Natural killer cell (primary cell): ENCODE results near the gene SNAP47. TPM values are rescaled to one million over a fixed set of nuclear protein-coding genes. Genes with fewer than 3 reads are reported as not detected.

Experiments used
- ATAC-seq, 3 donors: fragments of 150-1000 bp in 2 of 3; fragments of 200-7000 bp in 1 of 3; cut with Tn5 transposase; 1 replicate in 1 of 3; 2 replicates in 2 of 3; pipeline ENCODE4 v1.10.0; 2021; ENCODE audit warnings: mild to moderate bottlenecking in 2 of 3, moderate library complexity in 2 of 3
- DNase-seq, 2 donors: peaks; one replicate each; pipeline versions ENCODE4 v3.0.0 to v3.0.0-alpha.2; 2013 to 2021; ENCODE audit warnings: mixed read lengths in 1 of 2
- H3K27ac ChIP-seq: one replicate; pipeline ENCODE4 v1.5.1; 2013; ENCODE audit warnings: mild to moderate bottlenecking, low read length
- H3K27me3 ChIP-seq: one replicate; pipeline ENCODE4 v1.6.1; 2013; ENCODE audit warnings: low read length; ENCODE audit not compliant: control insufficient read depth, insufficient read depth
- H3K36me3 ChIP-seq: one replicate; pipeline ENCODE4 v1.6.1; 2013; ENCODE audit warnings: low read length; ENCODE audit not compliant: control insufficient read depth, insufficient read depth
- H3K4me1 ChIP-seq: one replicate; pipeline ENCODE4 v1.6.1; 2013; ENCODE audit warnings: low read length; ENCODE audit not compliant: control insufficient read depth, insufficient read depth
- H3K4me3 ChIP-seq: one replicate; pipeline ENCODE4 v1.5.1; 2013; ENCODE audit warnings: low read length
- H3K9me3 ChIP-seq: one replicate; pipeline ENCODE4 v1.6.1; 2013; ENCODE audit warnings: low read length; ENCODE audit not compliant: control insufficient read depth, insufficient read depth
- H3K27ac Mint-ChIP-seq, 2 donors: one replicate each; pipeline ENCODE4 v1.8.0; 2022; ENCODE audit warnings: mild to moderate bottlenecking in 2 of 2, mixed read lengths in 2 of 2, moderate library complexity in 1 of 2
- H3K27me3 Mint-ChIP-seq, 2 donors: one replicate each; pipeline ENCODE4 v1.8.0; 2022; ENCODE audit warnings: low read depth in 2 of 2, mixed read lengths in 2 of 2
- H3K36me3 Mint-ChIP-seq: one replicate; pipeline ENCODE4 v1.8.0; 2022; ENCODE audit warnings: mixed read lengths
- H3K4me1 Mint-ChIP-seq, 2 donors: one replicate each; pipeline ENCODE4 v1.8.0; 2022; ENCODE audit warnings: mixed read lengths in 2 of 2
- H3K4me3 Mint-ChIP-seq: one replicate; pipeline ENCODE4 v1.8.0; 2022; ENCODE audit warnings: mild to moderate bottlenecking, moderate library complexity, mixed read lengths
- H3K9me3 Mint-ChIP-seq, 2 donors: one replicate each; pipeline ENCODE4 v1.8.0; 2022; ENCODE audit warnings: mixed read lengths in 2 of 2
- CTCF ChIP-seq: fragments of 200-600 bp; IDR thresholded peaks from one replicate; pipeline ENCODE4 v1.8.0; 2022; ENCODE audit warnings: antibody characterized with exemption
- WGBS: methylation state at CpG from one replicate; pipeline ENCODE4 v1.1.7; 2013; ENCODE audit warnings: missing lambda C conversion rate; ENCODE audit not compliant: insufficient coverage; 5-methylcytosine and 5-hydroxymethylcytosine counted together
- intact Hi-C: fragments of 100-400 bp; cut with micrococcal nuclease; formaldehyde crosslinking; loops from one replicate; pipeline ENCODE4 v1.14.2; 2022
- total RNA-seq, 4 donors: library from RNA; stranded (reverse); fragments of 120-200 nt in 1 of 4; gene quantifications; one replicate each; pipeline versions ENCODE4 v1.2.3 to v1.2.4, GENCODE V29; 2013 to 2022

Gene SNAP47
- total RNA-seq, 3 donors from 2014 or later (not counting 1 experiment from before 2014, with no cell fraction given), result 19.0 to 24.2 (median 23.1) TPM

GRCh38 chr1:227769936-227770494 is 34.8 kb downstream of the SNAP47 start:
- Mint-ChIP-seq H3K27ac (no peak overlapping the region), H3K9me3 (no peaks in the 10 kb centered on the region), H3K4me1 (peaks cover 56 to 62% of the 10 kb centered on the region in 2 donors), H3K27me3 (peaks cover 14 to 16% of the 10 kb centered on the region in 2 donors), H3K36me3 (no peaks in the 10 kb centered on the region), H3K4me3 (no peak overlapping the region)
- H3K27ac ChIP-seq, result no peak overlapping the region
- intact Hi-C loops, result no loop called here
- H3K9me3 ChIP-seq, result no peaks in the 10 kb centered on the region
- no peak for TF ChIP-seq CTCF
- peaks cover 6% of the 10 kb centered on the region for H3K27me3 ChIP-seq
- H3K4me3 ChIP-seq, result no peak overlapping the region
- H3K4me1 ChIP-seq, result peaks cover 52% of the 10 kb centered on the region
- WGBS, result 98% methylated on average over 15 of the region's 15 CpGs
- peaks cover 9% of the 10 kb centered on the region for H3K36me3 ChIP-seq
- ATAC-seq, result no peak
- no peak for DNase-seq

DNA sequence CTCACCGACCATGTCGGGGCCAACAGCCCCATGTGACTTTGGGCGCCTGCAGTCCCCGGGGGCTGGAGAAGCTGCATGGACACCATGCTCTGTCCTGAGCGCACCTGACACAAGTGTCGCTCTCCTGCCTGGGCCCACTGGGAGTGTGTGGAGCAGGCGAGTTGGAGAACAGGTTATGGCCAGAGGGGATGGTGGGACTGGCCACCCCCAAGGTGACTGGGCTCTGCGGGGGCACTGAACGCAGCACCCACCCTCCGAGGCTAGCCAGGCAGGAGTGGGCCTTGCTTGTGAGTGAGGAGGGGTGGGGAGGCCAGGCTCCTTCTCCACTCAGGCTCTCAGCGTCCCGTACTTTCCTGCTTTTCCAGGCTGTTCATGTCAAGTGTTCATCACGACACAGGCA is 35.6 kb downstream of the SNAP47 start:
- Mint-ChIP-seq H3K27ac (no peak overlapping the region), H3K9me3 (no peaks in the 10 kb centered on the region), H3K27me3 (peaks cover 14 to 16% of the 10 kb centered on the region in 2 donors), H3K36me3 (no peaks in the 10 kb centered on the region), H3K4me3 (no peak overlapping the region), H3K4me1 (peaks cover 54 to 58% of the 10 kb centered on the region in 2 donors)
- Histone ChIP-seq H3K9me3 (no peaks in the 10 kb centered on the region), H3K27me3 (peaks cover 6% of the 10 kb centered on the region), H3K4me1 (peaks cover 52% of the 10 kb centered on the region), H3K27ac (no peak overlapping the region), H3K36me3 (peaks cover 9% of the 10 kb centered on the region), H3K4me3 (no peak overlapping the region)
- intact Hi-C loops, result no loop called here
- ATAC-seq, result no peak
- no peak for TF ChIP-seq CTCF
- 97% methylated on average over 13 of the region's 13 CpGs for WGBS
- DNase-seq, result no peak

- no peak overlapping the region for H3K4me3 ChIP-seq
- peaks cover 54 to 58% of the 10 kb centered on the region in 2 donors for H3K4me1 Mint-ChIP-seq
- no peaks in the 10 kb centered on the region for H3K36me3 Mint-ChIP-seq
- H3K36me3 ChIP-seq, result peaks cover 11% of the 10 kb centered on the region
- 97% methylated on average over 5 of the region's 8 CpGs for WGBS
- no peak overlapping the region for H3K27ac ChIP-seq
- H3K9me3 Mint-ChIP-seq, result no peaks in the 10 kb centered on the region
- ATAC-seq (no peak), DNase-seq (no peak)
- H3K9me3 ChIP-seq, result no peaks in the 10 kb centered on the region
- peaks cover 52% of the 10 kb centered on the region for H3K4me1 ChIP-seq
- H3K27ac Mint-ChIP-seq, result no peak overlapping the region
- TF ChIP-seq CTCF, result no peak
- peaks cover 6% of the 10 kb centered on the region for H3K27me3 ChIP-seq
- intact Hi-C loops, result no loop called here
- H3K27me3 Mint-ChIP-seq, result peaks cover 14 to 16% of the 10 kb centered on the region in 2 donors
- no peak overlapping the region for H3K4me3 Mint-ChIP-seq
Observed at GRCh38 chr1:227771326-227771725, 36.1 kb downstream of the SNAP47 start.

DNA sequence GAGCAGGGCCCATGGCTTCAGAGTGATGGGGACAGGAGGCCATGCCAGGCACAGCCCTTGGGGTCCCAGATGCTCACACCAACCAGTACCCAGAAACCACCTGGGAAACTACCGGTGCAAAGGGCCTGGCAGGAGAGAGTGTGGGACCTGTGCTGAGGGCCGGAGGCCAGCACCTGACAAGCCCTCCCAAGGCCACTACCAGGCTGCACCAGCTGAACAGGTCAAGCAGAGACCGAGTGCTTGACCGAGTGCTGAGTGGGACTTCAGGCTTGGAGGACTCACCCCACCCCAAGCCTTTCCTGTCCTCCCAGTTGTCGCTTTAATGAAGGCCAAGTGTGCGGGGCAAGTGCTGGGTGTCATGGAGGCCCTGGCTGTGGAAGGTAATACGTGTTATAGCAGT is 36.5 kb downstream of the SNAP47 start:
- intact Hi-C loops, result no loop called here
- no peak for ATAC-seq
- no peak overlapping the region for H3K27ac ChIP-seq
- no peak for DNase-seq
- H3K36me3 ChIP-seq, result peaks cover 12% of the 10 kb centered on the region
- Mint-ChIP-seq H3K4me3 (no peak overlapping the region), H3K4me1 (peaks cover 54 to 58% of the 10 kb centered on the region in 2 donors), H3K36me3 (no peaks in the 10 kb centered on the region), H3K27ac (no peak overlapping the region), H3K27me3 (peaks cover 14 to 16% of the 10 kb centered on the region in 2 donors), H3K9me3 (no peaks in the 10 kb centered on the region)
- 100% methylated on average over 4 of the region's 7 CpGs for WGBS
- H3K27me3 ChIP-seq, result peaks cover 6% of the 10 kb centered on the region
- H3K4me1 ChIP-seq, result peaks cover 52% of the 10 kb centered on the region
- H3K9me3 ChIP-seq, result no peaks in the 10 kb centered on the region
- H3K4me3 ChIP-seq, result no peak overlapping the region
- no peak for TF ChIP-seq CTCF
